Testis (tissue), 2 donors: ENCODE results near the gene CSMD2.

Experiments used
- CTCF ChIP-seq, 3 experiments: fragments of 450-650 bp in 2 of 3; fragments of 200-600 bp in 1 of 3; sonication (generic) in 1 of 3; IDR thresholded peaks; one replicate each; pipeline ENCODE4 v1.5.1; 2016 to 2019; ENCODE audit warnings: antibody characterized with exemption in 3 of 3, mild to moderate bottlenecking in 2 of 3, moderate library complexity in 1 of 3
- POLR2A ChIP-seq: fragments of 450-650 bp; IDR thresholded peaks from one replicate; pipeline ENCODE4 v1.6.1; 2017; ENCODE audit warnings: antibody characterized with exemption, mild to moderate bottlenecking, moderate library complexity

- TF ChIP-seq CTCF (IDR thresholded peaks at IDR 0.05) (no peak), POLR2A (no peak)
Observed at GRCh38 chr1:34057347-34058130, 107.5 kb downstream of the CSMD2 start.
